Activated B cell treated with CpG ODN at 0.5 μM for 24 hours (primary cell): ENCODE results near the gene G6PC1. TPM values are rescaled to one million over a fixed set of nuclear protein-coding genes. Genes with fewer than 3 reads are reported as not detected.
"Not testable (repeated sequence)": the region's sequence is repeated elsewhere in the genome, so short reads cannot be mapped to it uniquely, and the experiment has no call there.

ENCODE experiments used
- ATAC-seq: fragments of 200-7000 bp; cut with Tn5 transposase; one replicate; pipeline ENCODE4 v1.10.0; 2021; ENCODE audit warnings: low read depth, mild to moderate bottlenecking, moderate library complexity
- CTCF ChIA-PET: fragments of 350-600 bp; sonication (Branson Sonifier 250); formaldehyde crosslinking; loops from one replicate; lab custom pipeline; 2021; ENCODE audit warnings: antibody characterized with exemption; lab: Charles Lee
- POLR2A ChIA-PET: fragments of 350-600 bp; sonication (Branson Sonifier 250); formaldehyde crosslinking; loops from one replicate; lab custom pipeline; 2021; ENCODE audit warnings: antibody characterized with exemption; lab: Charles Lee
- DNase-seq: peaks from one replicate; pipeline ENCODE4 v3.0.0; 2022
- H3K27ac Mint-ChIP-seq: one replicate; pipeline ENCODE4 v1.8.0; 2020; ENCODE audit warnings: mixed read lengths
- H3K27me3 Mint-ChIP-seq: one replicate; pipeline ENCODE4 v1.8.0; 2021; ENCODE audit warnings: mixed read lengths
- H3K36me3 Mint-ChIP-seq: one replicate; pipeline ENCODE4 v1.8.0; 2021; ENCODE audit warnings: low read depth, mixed read lengths
- H3K4me1 Mint-ChIP-seq: one replicate; pipeline ENCODE4 v1.8.0; 2021; ENCODE audit warnings: mixed read lengths
- H3K4me3 Mint-ChIP-seq: one replicate; pipeline ENCODE4 v1.8.0; 2020; ENCODE audit warnings: mild to moderate bottlenecking, mixed read lengths
- H3K9me3 Mint-ChIP-seq: one replicate; pipeline ENCODE4 v1.8.0; 2020; ENCODE audit warnings: mixed read lengths
- CTCF ChIP-seq: fragments of 200-600 bp; IDR thresholded peaks from one replicate; pipeline ENCODE4 v1.8.0; 2022; ENCODE audit warnings: antibody characterized with exemption, mild to moderate bottlenecking
- intact Hi-C: fragments of 100-400 bp; cut with micrococcal nuclease; formaldehyde crosslinking; loops from one replicate; pipeline ENCODE4 v1.15.1; 2024
- total RNA-seq: library from RNA; stranded (reverse); gene quantifications from 2 replicates; pipeline ENCODE4 v1.2.3, GENCODE V29; 2022

Gene G6PC1
- not detected in 2 replicates for total RNA-seq

GRCh38 chr17:42900460-42901331 is at the start of gene G6PC1:
G6PC1 (plus strand) TSS chr17:42900799; CDS start chr17:42900877, 78 bp downstream.
- Mint-ChIP-seq H3K36me3 (no peaks in the 10 kb centered on the region), H3K9me3 (no peaks in the 10 kb centered on the region), H3K27ac (no peak within 1 kb of the TSS), H3K27me3 (peaks cover 5% of the 10 kb centered on the region), H3K4me3 (no peak within 1 kb of the TSS), H3K4me1 (no peaks in the 10 kb centered on the region)
- POLR2A ChIA-PET, result no interaction called here
- intact Hi-C loops, result no loop called here
- CTCF ChIA-PET, result no interaction called here
- ATAC-seq (no peak), DNase-seq (no peak)
- TF ChIP-seq CTCF, result no peak

GRCh38 chr17:42850954-42851353 is 49.6 kb upstream of the G6PC1 start, which contains the start of gene AOC3:
AOC3 (plus strand) TSS chr17:42851199; CDS start chr17:42851344, 145 bp downstream.
- no peak for TF ChIP-seq CTCF
- Mint-ChIP-seq H3K9me3 (no peaks in the 10 kb centered on the region), H3K36me3 (peaks cover under 1% of the 10 kb centered on the region), H3K4me3 (no peak within 1 kb of the TSS), H3K4me1 (peaks cover 11% of the 10 kb centered on the region), H3K27me3 (peaks cover 5% of the 10 kb centered on the region), H3K27ac (no peak within 1 kb of the TSS)
- POLR2A ChIA-PET, result no interaction called here
- intact Hi-C loops, result no loop called here
- DNase-seq (no peak), ATAC-seq (no peak)
- CTCF ChIA-PET, result no interaction called here

DNA sequence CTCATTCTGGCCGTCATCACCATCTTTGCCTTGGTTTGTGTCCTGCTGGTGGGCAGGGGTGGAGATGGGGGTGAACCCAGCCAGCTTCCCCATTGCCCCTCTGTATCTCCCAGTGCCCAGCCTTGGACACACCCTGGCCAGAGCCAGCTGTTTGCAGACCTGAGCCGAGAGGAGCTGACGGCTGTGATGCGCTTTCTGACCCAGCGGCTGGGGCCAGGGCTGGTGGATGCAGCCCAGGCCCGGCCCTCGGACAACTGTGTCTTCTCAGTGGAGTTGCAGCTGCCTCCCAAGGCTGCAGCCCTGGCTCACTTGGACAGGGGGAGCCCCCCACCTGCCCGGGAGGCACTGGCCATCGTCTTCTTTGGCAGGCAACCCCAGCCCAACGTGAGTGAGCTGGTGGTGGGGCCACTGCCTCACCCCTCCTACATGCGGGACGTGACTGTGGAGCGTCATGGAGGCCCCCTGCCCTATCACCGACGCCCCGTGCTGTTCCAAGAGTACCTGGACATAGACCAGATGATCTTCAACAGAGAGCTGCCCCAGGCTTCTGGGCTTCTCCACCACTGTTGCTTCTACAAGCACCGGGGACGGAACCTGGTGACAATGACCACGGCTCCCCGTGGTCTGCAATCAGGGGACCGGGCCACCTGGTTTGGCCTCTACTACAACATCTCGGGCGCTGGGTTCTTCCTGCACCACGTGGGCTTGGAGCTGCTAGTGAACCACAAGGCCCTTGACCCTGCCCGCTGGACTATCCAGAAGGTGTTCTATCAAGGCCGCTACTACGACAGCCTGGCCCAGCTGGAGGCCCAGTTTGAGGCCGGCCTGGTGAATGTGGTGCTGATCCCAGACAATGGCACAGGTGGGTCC is 49.0 kb upstream of the G6PC1 start:
- H3K4me3 Mint-ChIP-seq, H3K9me3 Mint-ChIP-seq, POLR2A ChIA-PET, DNase-seq, H3K4me1 Mint-ChIP-seq, H3K27ac Mint-ChIP-seq, H3K27me3 Mint-ChIP-seq, intact Hi-C loops, ATAC-seq, H3K36me3 Mint-ChIP-seq, CTCF ChIA-PET: not testable (repeated sequence)

DNA sequence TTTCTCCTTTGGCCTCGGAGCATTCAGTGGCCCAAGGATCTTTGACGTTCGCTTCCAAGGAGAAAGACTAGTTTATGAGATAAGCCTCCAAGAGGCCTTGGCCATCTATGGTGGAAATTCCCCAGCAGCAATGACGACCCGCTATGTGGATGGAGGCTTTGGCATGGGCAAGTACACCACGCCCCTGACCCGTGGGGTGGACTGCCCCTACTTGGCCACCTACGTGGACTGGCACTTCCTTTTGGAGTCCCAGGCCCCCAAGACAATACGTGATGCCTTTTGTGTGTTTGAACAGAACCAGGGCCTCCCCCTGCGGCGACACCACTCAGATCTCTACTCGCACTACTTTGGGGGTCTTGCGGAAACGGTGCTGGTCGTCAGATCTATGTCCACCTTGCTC is 48.2 kb upstream of the G6PC1 start:
- H3K4me3 Mint-ChIP-seq, result no peak overlapping the region
- ChIA-PET POLR2A (no interaction called here), CTCF (no interaction called here)
- no peak overlapping the region for H3K27ac Mint-ChIP-seq
- intact Hi-C loops, result no loop called here
- H3K27me3 Mint-ChIP-seq, result peaks cover 5% of the 10 kb centered on the region
- no peaks in the 10 kb centered on the region for H3K36me3 Mint-ChIP-seq
- TF ChIP-seq CTCF, result no peak
- ATAC-seq, result no peak
- no peaks in the 10 kb centered on the region for H3K4me1 Mint-ChIP-seq
- H3K9me3 Mint-ChIP-seq, result no peaks in the 10 kb centered on the region
- no peak for DNase-seq

GRCh38 chr17:42853004-42853403 is 47.6 kb upstream of the G6PC1 start:
- Mint-ChIP-seq H3K36me3 (no peaks in the 10 kb centered on the region), H3K4me1 (no peaks in the 10 kb centered on the region), H3K27me3 (peaks cover 5% of the 10 kb centered on the region), H3K9me3 (no peaks in the 10 kb centered on the region), H3K27ac (no peak overlapping the region), H3K4me3 (no peak overlapping the region)
- CTCF ChIA-PET, result no interaction called here
- POLR2A ChIA-PET, result no interaction called here
- ATAC-seq (no peak), DNase-seq (no peak)
- TF ChIP-seq CTCF, result no peak
- intact Hi-C loops, result no loop called here
